MM.1S (cell line): Measurements from ENCODE around the gene GIT1.
"Not testable (repeated sequence)": the region's sequence is repeated elsewhere in the genome, so short reads cannot be mapped to it uniquely, and the experiment has no call there.

Source experiments
- EZH2phosphoT487 ChIP-seq: fragments of 300-600 bp; sonication (generic); IDR thresholded peaks from 2 replicates; pipeline ENCODE4 v1.6.1; 2018; ENCODE audit warnings: antibody characterized with exemption, low read length
- TF ChIP-seq, protein P1 (sequence below): fragments of 300-600 bp; sonication (generic); IDR thresholded peaks from 2 replicates; pipeline ENCODE4 v1.5.1; 2016; ENCODE audit warnings: antibody characterized with exemption, low read length, mixed read lengths

DNA sequence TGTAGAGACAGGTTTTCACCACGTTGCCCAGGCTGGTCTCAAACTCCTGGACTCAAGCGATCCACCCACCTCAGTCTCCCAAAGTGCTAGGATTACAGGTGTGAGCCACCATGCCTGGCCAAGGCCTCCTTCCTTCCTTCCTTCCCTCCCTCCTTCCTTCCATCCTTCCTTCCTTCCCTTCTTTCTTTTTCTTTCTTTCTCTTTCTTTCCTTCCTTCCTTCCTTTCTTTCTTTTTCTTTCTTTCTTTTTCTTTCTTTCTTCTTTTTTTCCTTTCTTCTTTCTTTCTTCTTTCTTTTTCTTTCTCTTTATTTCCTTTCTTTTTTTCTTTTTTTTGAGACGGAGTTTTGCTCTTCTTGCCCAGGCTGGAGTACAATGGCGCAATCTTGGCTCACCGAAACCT, 31.3 kb downstream of the GIT1 start:
- TF ChIP-seq, protein P1, sequence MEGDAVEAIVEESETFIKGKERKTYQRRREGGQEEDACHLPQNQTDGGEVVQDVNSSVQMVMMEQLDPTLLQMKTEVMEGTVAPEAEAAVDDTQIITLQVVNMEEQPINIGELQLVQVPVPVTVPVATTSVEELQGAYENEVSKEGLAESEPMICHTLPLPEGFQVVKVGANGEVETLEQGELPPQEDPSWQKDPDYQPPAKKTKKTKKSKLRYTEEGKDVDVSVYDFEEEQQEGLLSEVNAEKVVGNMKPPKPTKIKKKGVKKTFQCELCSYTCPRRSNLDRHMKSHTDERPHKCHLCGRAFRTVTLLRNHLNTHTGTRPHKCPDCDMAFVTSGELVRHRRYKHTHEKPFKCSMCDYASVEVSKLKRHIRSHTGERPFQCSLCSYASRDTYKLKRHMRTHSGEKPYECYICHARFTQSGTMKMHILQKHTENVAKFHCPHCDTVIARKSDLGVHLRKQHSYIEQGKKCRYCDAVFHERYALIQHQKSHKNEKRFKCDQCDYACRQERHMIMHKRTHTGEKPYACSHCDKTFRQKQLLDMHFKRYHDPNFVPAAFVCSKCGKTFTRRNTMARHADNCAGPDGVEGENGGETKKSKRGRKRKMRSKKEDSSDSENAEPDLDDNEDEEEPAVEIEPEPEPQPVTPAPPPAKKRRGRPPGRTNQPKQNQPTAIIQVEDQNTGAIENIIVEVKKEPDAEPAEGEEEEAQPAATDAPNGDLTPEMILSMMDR: not testable (repeated sequence)
- not testable (repeated sequence) for TF ChIP-seq EZH2phosphoT487
